GM23338 (cell line): ENCODE data around the gene FEN1. TPM values are rescaled to one million over a fixed set of nuclear protein-coding genes. Genes with fewer than 3 reads are reported as not detected.

Experiments used
- ATAC-seq: fragments of 200-7000 bp; cut with Tn5 transposase; 3 replicates; pipeline ENCODE4 v1.9.1; 2020
- DNase-seq: peaks from one replicate; pipeline ENCODE4 v3.0.0-alpha.2; 2015; ENCODE audit warnings: low spot score
- H2AFZ ChIP-seq: fragments of 200-600 bp; sonication (generic); 2 replicates; pipeline ENCODE4 v1.8.0; 2016; ENCODE audit warnings: antibody characterized with exemption, mild to moderate bottlenecking, moderate library complexity
- H3F3A ChIP-seq: fragments of 200-600 bp; sonication (generic); replicated peaks from 2 replicates; pipeline ENCODE4 v1.8.0; 2017; ENCODE audit warnings: antibody characterized with exemption, mixed run types, low read depth
- H3K27ac ChIP-seq: fragments of 200-600 bp; sonication (generic); 2 replicates; pipeline ENCODE4 v1.6.1; 2016; ENCODE audit warnings: low read depth
- H3K27me3 ChIP-seq: fragments of 200-600 bp; sonication (generic); 2 replicates; pipeline ENCODE4 v1.8.0; 2016; ENCODE audit warnings: mild to moderate bottlenecking, mixed run types, moderate library complexity; ENCODE audit not compliant: insufficient read depth
- H3K36me3 ChIP-seq: fragments of 200-600 bp; sonication (generic); 2 replicates; pipeline ENCODE4 v1.8.0; 2016; ENCODE audit warnings: mild to moderate bottlenecking; ENCODE audit not compliant: insufficient read depth
- H3K4me1 ChIP-seq: fragments of 200-600 bp; sonication (generic); 2 replicates; pipeline ENCODE4 v1.8.0; 2016; ENCODE audit warnings: mild to moderate bottlenecking, moderate library complexity; ENCODE audit not compliant: insufficient read depth
- H3K4me2 ChIP-seq: fragments of 200-600 bp; sonication (generic); 2 replicates; pipeline ENCODE4 v1.7.1; 2017; ENCODE audit warnings: mixed run types
- H3K4me3 ChIP-seq: fragments of 200-600 bp; sonication (generic); 2 replicates; pipeline ENCODE4 v1.6.1; 2016; ENCODE audit warnings: mixed run types
- H3K79me2 ChIP-seq: fragments of 200-600 bp; sonication (generic); replicated peaks from 2 replicates; pipeline ENCODE4 v1.8.0; 2017; ENCODE audit warnings: mild to moderate bottlenecking; ENCODE audit not compliant: insufficient read depth
- H3K9me2 ChIP-seq: fragments of 200-600 bp; sonication (generic); 2 replicates; pipeline ENCODE4 v1.8.0; 2017; ENCODE audit not compliant: insufficient read depth
- H4K20me1 ChIP-seq: fragments of 200-600 bp; sonication (generic); replicated peaks from 2 replicates; pipeline ENCODE4 v1.8.0; 2017; ENCODE audit warnings: mild to moderate bottlenecking; ENCODE audit not compliant: insufficient read depth
- H3K27ac Mint-ChIP-seq: 2 replicates; pipeline ENCODE4 v1.8.0; 2020; ENCODE audit warnings: inconsistent platforms, mild to moderate bottlenecking, moderate library complexity, mixed read lengths
- H3K27me3 Mint-ChIP-seq: 3 replicates; pipeline ENCODE4 v1.8.0; 2022; ENCODE audit warnings: low read depth, mild to moderate bottlenecking, moderate library complexity, mixed read lengths, inconsistent platforms; ENCODE audit not compliant: insufficient read depth, poor library complexity
- H3K36me3 Mint-ChIP-seq: 3 replicates; pipeline ENCODE4 v1.8.0; 2021; ENCODE audit warnings: low read depth, mild to moderate bottlenecking, inconsistent platforms, moderate library complexity, mixed read lengths
- H3K4me1 Mint-ChIP-seq: 3 replicates; pipeline ENCODE4 v1.8.0; 2020; ENCODE audit warnings: mild to moderate bottlenecking, inconsistent platforms, mixed read lengths
- H3K4me3 Mint-ChIP-seq: 3 replicates; pipeline ENCODE4 v1.8.0; 2021; ENCODE audit warnings: moderate library complexity, mild to moderate bottlenecking, inconsistent platforms, mixed read lengths
- H3K9me3 Mint-ChIP-seq: 3 replicates; pipeline ENCODE4 v1.8.0; 2020; ENCODE audit warnings: moderate library complexity, mild to moderate bottlenecking, inconsistent platforms, mixed read lengths
- CREB1 ChIP-seq: fragments of 250-450 bp; sonication (Bioruptor Pico); IDR thresholded peaks from 2 replicates; pipeline ENCODE4 v1.5.0; 2020; ENCODE audit warnings: low read depth, mild to moderate bottlenecking, moderate library complexity
- CTCF ChIP-seq, 2 experiments: fragments of 200-600 bp in 1 of 2; sonication (generic) in 1 of 2; conservative IDR thresholded peaks; 2 replicates each; pipeline versions ENCODE4 v1.5.1 to v1.6.1; 2016 to 2017; ENCODE audit warnings: antibody characterized with exemption in 2 of 2, low read depth in 2 of 2, mild to moderate bottlenecking in 2 of 2, moderate library complexity in 1 of 2
- EZH2 ChIP-seq: fragments of 200-600 bp; sonication (generic); IDR thresholded peaks from one replicate; pipeline ENCODE4 v1.8.0; 2017; ENCODE audit warnings: antibody characterized with exemption, mild to moderate bottlenecking, low read depth; ENCODE audit not compliant: unreplicated experiment
- EZH2phosphoT487 ChIP-seq: fragments of 200-600 bp; sonication (generic); IDR thresholded peaks from one replicate; pipeline ENCODE4 v1.8.1; 2018; ENCODE audit warnings: antibody characterized with exemption; ENCODE audit not compliant: unreplicated experiment
- NANOG ChIP-seq: IDR thresholded peaks from 2 replicates; pipeline ENCODE4 v1.6.1; 2016; ENCODE audit warnings: antibody characterized with exemption, borderline replicate concordance
- POLR2AphosphoS5 ChIP-seq: IDR thresholded peaks from 2 replicates; pipeline ENCODE4 v1.6.1; 2016; ENCODE audit warnings: antibody characterized with exemption, low read depth
- STAT1 ChIP-seq: IDR thresholded peaks from one replicate; pipeline ENCODE4 v1.6.1; 2016; ENCODE audit warnings: antibody characterized with exemption; ENCODE audit not compliant: unreplicated experiment
- polyA plus RNA-seq: library from polyadenylated mRNA; unstranded; fragments of >200 nt; fragmentation: Nextera tagmentation; extraction: Ambion mirVana; gene quantifications from 2 replicates; pipeline ENCODE4 v1.2.1, GENCODE V29; 2016
- total RNA-seq: library from RNA; depleted of rRNA; stranded (reverse); fragments of >200 nt; shearing (Covaris generic); gene quantifications from 2 replicates; pipeline ENCODE4 v1.2.3, GENCODE V29; 2014
- TF ChIP-seq, protein P1 (sequence below): IDR thresholded peaks from one replicate; pipeline ENCODE4 v1.6.1; 2018; ENCODE audit warnings: antibody characterized with exemption; ENCODE audit not compliant: unreplicated experiment
- TF ChIP-seq, protein P2 (sequence below): IDR thresholded peaks from 2 replicates; pipeline ENCODE4 v1.6.1; 2016; ENCODE audit warnings: antibody characterized with exemption

FEN1 gene
- total and polyA plus RNA-seq, 2 experiments from 2014 or later, result 85.1 to 89.0 TPM

- TF ChIP-seq, protein P1, sequence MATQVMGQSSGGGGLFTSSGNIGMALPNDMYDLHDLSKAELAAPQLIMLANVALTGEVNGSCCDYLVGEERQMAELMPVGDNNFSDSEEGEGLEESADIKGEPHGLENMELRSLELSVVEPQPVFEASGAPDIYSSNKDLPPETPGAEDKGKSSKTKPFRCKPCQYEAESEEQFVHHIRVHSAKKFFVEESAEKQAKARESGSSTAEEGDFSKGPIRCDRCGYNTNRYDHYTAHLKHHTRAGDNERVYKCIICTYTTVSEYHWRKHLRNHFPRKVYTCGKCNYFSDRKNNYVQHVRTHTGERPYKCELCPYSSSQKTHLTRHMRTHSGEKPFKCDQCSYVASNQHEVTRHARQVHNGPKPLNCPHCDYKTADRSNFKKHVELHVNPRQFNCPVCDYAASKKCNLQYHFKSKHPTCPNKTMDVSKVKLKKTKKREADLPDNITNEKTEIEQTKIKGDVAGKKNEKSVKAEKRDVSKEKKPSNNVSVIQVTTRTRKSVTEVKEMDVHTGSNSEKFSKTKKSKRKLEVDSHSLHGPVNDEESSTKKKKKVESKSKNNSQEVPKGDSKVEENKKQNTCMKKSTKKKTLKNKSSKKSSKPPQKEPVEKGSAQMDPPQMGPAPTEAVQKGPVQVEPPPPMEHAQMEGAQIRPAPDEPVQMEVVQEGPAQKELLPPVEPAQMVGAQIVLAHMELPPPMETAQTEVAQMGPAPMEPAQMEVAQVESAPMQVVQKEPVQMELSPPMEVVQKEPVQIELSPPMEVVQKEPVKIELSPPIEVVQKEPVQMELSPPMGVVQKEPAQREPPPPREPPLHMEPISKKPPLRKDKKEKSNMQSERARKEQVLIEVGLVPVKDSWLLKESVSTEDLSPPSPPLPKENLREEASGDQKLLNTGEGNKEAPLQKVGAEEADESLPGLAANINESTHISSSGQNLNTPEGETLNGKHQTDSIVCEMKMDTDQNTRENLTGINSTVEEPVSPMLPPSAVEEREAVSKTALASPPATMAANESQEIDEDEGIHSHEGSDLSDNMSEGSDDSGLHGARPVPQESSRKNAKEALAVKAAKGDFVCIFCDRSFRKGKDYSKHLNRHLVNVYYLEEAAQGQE, result no peak
- TF ChIP-seq STAT1 (no peak), NANOG (no peak), CREB1 (CRISPR knock-in tag) (no peak), CTCF (conservative IDR thresholded peaks at IDR 0.05; ENCODE audit: low read depth in 2 of 2) (no peak), EZH2 (no peak)
These were observed 1.9 kb downstream of the FEN1 start (continued) for GRCh38 chr11:61794579-61794978.

DNA sequence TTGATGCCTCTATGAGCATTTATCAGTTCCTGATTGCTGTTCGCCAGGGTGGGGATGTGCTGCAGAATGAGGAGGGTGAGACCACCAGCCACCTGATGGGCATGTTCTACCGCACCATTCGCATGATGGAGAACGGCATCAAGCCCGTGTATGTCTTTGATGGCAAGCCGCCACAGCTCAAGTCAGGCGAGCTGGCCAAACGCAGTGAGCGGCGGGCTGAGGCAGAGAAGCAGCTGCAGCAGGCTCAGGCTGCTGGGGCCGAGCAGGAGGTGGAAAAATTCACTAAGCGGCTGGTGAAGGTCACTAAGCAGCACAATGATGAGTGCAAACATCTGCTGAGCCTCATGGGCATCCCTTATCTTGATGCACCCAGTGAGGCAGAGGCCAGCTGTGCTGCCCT, 2.7 kb downstream of the FEN1 start:
- Histone ChIP-seq H2AFZ (no peak overlapping the region), H3K79me2 (peaks cover 52% of the 10 kb centered on the region), H3K4me3 (no peak overlapping the region), H3K36me3 (peaks cover 1% of the 10 kb centered on the region), H3K27ac (no peak overlapping the region), H3F3A (peaks cover 25% of the 10 kb centered on the region; the same call in 1 of the 2 replicates), H3K9me2 (no peaks in the 10 kb centered on the region), H3K27me3 (no peaks in the 10 kb centered on the region), H3K4me2 (no peak overlapping the region), H3K4me1 (0 out of 2 replicates have a peak, but pooled peaks cover 5% of the 10 kb centered on the region), H4K20me1 (peaks cover 4% of the 10 kb centered on the region; the same call in 1 of the 2 replicates)
- no peaks in the 10 kb centered on the region for H3K9me3 Mint-ChIP-seq
- TF ChIP-seq CTCF (conservative IDR thresholded peaks at IDR 0.05; ENCODE audit: low read depth in 2 of 2), result no peak
- no peak for TF ChIP-seq EZH2phosphoT487
- TF ChIP-seq STAT1, result no peak
- TF ChIP-seq EZH2, result no peak
- TF ChIP-seq, protein P2, sequence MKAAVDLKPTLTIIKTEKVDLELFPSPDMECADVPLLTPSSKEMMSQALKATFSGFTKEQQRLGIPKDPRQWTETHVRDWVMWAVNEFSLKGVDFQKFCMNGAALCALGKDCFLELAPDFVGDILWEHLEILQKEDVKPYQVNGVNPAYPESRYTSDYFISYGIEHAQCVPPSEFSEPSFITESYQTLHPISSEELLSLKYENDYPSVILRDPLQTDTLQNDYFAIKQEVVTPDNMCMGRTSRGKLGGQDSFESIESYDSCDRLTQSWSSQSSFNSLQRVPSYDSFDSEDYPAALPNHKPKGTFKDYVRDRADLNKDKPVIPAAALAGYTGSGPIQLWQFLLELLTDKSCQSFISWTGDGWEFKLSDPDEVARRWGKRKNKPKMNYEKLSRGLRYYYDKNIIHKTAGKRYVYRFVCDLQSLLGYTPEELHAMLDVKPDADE, result no peak
- TF ChIP-seq POLR2AphosphoS5, result no peak
- H3K4me1 Mint-ChIP-seq, result peaks cover 17% of the 10 kb centered on the region
- H3K4me3 Mint-ChIP-seq, result peak overlapping the region; percentile 31; the same call in 2 of the 3 replicates
- ATAC-seq, result no peak
- DNase-seq, result no peak
- H3K36me3 Mint-ChIP-seq, result peaks cover 67% of the 10 kb centered on the region
- peaks cover 4% of the 10 kb centered on the region for H3K27me3 Mint-ChIP-seq
- no peak overlapping the region for H3K27ac Mint-ChIP-seq
